ENCODE results near the gene PTPRG. TPM values are rescaled to one million over a fixed set of nuclear protein-coding genes. Genes with fewer than 3 reads are reported as not detected.

PTPRG gene
- total RNA-seq, 2 donors from 2014 or later: 23.9 to 31.6 TPM

DNA sequence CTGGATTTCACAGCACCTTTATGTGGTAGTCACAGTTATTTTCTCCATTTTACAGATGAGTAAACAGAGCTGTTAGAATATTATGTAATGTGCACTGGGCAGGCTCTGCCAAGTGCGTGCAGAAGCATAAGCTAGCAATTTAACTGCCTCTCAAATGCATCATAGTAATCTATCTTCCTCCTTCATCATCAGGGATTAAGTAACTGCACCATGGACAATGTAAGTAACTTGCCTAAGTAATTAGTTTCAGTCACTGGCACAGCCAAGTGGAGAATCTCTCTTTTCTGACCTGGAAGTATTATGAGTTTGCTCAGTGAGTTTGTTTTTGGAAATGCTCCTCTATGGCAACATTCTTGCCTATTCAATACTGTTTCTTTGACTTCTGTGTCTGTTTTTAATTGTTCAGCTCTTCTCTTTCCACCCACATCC is 260.5 kb downstream of the PTPRG start:
- DNase-seq: no peak
- peak; percentile 18 for ATAC-seq
- intact Hi-C loops (cut with DNase I): no loop called here
- no peak overlapping the region for H3K27ac ChIP-seq
- H3K27me3 ChIP-seq: no peaks in the 10 kb centered on the region
- TF ChIP-seq, protein P1, sequence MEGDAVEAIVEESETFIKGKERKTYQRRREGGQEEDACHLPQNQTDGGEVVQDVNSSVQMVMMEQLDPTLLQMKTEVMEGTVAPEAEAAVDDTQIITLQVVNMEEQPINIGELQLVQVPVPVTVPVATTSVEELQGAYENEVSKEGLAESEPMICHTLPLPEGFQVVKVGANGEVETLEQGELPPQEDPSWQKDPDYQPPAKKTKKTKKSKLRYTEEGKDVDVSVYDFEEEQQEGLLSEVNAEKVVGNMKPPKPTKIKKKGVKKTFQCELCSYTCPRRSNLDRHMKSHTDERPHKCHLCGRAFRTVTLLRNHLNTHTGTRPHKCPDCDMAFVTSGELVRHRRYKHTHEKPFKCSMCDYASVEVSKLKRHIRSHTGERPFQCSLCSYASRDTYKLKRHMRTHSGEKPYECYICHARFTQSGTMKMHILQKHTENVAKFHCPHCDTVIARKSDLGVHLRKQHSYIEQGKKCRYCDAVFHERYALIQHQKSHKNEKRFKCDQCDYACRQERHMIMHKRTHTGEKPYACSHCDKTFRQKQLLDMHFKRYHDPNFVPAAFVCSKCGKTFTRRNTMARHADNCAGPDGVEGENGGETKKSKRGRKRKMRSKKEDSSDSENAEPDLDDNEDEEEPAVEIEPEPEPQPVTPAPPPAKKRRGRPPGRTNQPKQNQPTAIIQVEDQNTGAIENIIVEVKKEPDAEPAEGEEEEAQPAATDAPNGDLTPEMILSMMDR (IDR thresholded peaks at IDR 0.05): no peak
- no peak for TF ChIP-seq POLR2A (IDR thresholded peaks at IDR 0.05)
- no peaks in the 10 kb centered on the region for H3K9me3 ChIP-seq
- H3K36me3 ChIP-seq (replicated peaks in 1 of 2; ENCODE audit: insufficient read depth in 1 of 2, low read depth in 2 of 2): no peaks in the 10 kb centered on the region
- H3K4me3 ChIP-seq: no peak overlapping the region
- H3K4me1 ChIP-seq: no peaks in the 10 kb centered on the region
- 45 to 50% methylated on average over 1 of the region's 1 CpG for WGBS, 2 donors

- H3K4me3 ChIP-seq: no peak overlapping the region
- no peaks in the 10 kb centered on the region for H3K27me3 ChIP-seq
- TF ChIP-seq, protein P1 (IDR thresholded peaks at IDR 0.05): no peak
- no peak for TF ChIP-seq POLR2A (IDR thresholded peaks at IDR 0.05)
- H3K27ac ChIP-seq: no peak overlapping the region
- H3K4me1 ChIP-seq: no peaks in the 10 kb centered on the region
- intact Hi-C loops (cut with DNase I): no loop called here
- ATAC-seq (no peak), DNase-seq (no peak)
- no peaks in the 10 kb centered on the region for H3K9me3 ChIP-seq
- 88 to 96% methylated on average over 2 of the region's 2 CpGs for WGBS, 2 donors
- H3K36me3 ChIP-seq (replicated peaks in 1 of 2; ENCODE audit: insufficient read depth in 1 of 2, low read depth in 2 of 2): no peaks in the 10 kb centered on the region
These were observed 261.2 kb downstream of the PTPRG start for GRCh38 chr3:61822588-61822987.

GRCh38 chr3:61824553-61825135 is 263.3 kb downstream of the PTPRG start:
- H3K4me1 ChIP-seq: peaks cover 11% of the 10 kb centered on the region
- ATAC-seq (no peak), DNase-seq (no peak)
- TF ChIP-seq, protein P1 (IDR thresholded peaks at IDR 0.05): no peak
- no peak for TF ChIP-seq POLR2A (IDR thresholded peaks at IDR 0.05)
- no peaks in the 10 kb centered on the region for H3K36me3 ChIP-seq (replicated peaks in 1 of 2; ENCODE audit: insufficient read depth in 1 of 2, low read depth in 2 of 2)
- 89 to 92% methylated on average over 2 of the region's 2 CpGs for WGBS, 2 donors
- intact Hi-C loops (cut with DNase I): no loop called here
- H3K4me3 ChIP-seq: no peak overlapping the region
- no peak overlapping the region for H3K27ac ChIP-seq
- no peaks in the 10 kb centered on the region for H3K27me3 ChIP-seq
- H3K9me3 ChIP-seq: no peaks in the 10 kb centered on the region

DNA sequence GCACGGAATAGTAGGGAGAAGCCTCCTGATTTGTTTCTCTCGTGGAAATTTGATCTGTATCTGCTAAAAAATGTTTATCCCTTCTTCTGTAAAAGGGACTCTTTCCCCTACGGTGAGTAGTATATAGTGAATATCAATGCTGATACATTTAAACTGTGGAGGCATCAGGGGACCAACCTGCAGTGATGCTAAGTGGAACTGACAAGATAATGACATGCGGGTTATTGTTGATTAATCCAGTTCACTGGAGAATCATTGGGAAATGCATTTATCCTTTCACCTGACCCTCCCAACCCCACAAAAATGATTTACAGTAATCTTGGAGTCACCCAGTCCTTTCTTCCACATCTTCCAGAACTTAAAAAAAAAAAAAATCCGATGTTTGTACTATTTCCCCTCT is 264.8 kb downstream of the PTPRG start:
- Histone ChIP-seq H3K4me1 (peaks cover 16% of the 10 kb centered on the region), H3K9me3 (no peaks in the 10 kb centered on the region), H3K36me3 (replicated peaks in 1 of 2; ENCODE audit: insufficient read depth in 1 of 2, low read depth in 2 of 2) (no peaks in the 10 kb centered on the region), H3K27ac (no peak overlapping the region), H3K27me3 (no peaks in the 10 kb centered on the region), H3K4me3 (no peak overlapping the region)
- intact Hi-C loops (cut with DNase I): no loop called here
- ATAC-seq (no peak), DNase-seq (no peak)
- 76 to 87% methylated on average over 5 of the region's 5 CpGs for WGBS, 2 donors
- TF ChIP-seq, protein P1 (IDR thresholded peaks at IDR 0.05): no peak
- TF ChIP-seq POLR2A (IDR thresholded peaks at IDR 0.05): no peak

- no peak overlapping the region for H3K4me3 ChIP-seq
- no peak for TF ChIP-seq POLR2A (IDR thresholded peaks at IDR 0.05)
- TF ChIP-seq, protein P1 (IDR thresholded peaks at IDR 0.05): no peak
- intact Hi-C loops (cut with DNase I): no loop called here
- 78 to 85% methylated on average over 7 of the region's 7 CpGs for WGBS, 2 donors
- ATAC-seq (no peak), DNase-seq (no peak)
- no peaks in the 10 kb centered on the region for H3K36me3 ChIP-seq (replicated peaks in 1 of 2; ENCODE audit: insufficient read depth in 1 of 2, low read depth in 2 of 2)
- peaks cover 16% of the 10 kb centered on the region for H3K4me1 ChIP-seq
- H3K27me3 ChIP-seq: no peaks in the 10 kb centered on the region
- peak overlapping the region in 1 of 4 donors; percentile 9 for H3K27ac ChIP-seq
- H3K9me3 ChIP-seq: no peaks in the 10 kb centered on the region
These were observed 267.0 kb downstream of the PTPRG start for GRCh38 chr3:61828184-61828874.

Data from body of pancreas (tissue), 4 donors.